GM23248 (cell line): ENCODE data around the gene KNSTRN.

Experiments
- EZH2 ChIP-seq: fragments of 200-600 bp; sonication (generic); IDR thresholded peaks from 2 replicates; pipeline ENCODE4 v1.6.1; 2018; ENCODE audit warnings: antibody characterized with exemption, mild to moderate bottlenecking; ENCODE audit not compliant: insufficient read depth, poor library complexity, severe bottlenecking
- EZH2phosphoT487 ChIP-seq: fragments of 200-600 bp; sonication (generic); IDR thresholded peaks from 2 replicates; pipeline ENCODE4 v1.6.1; 2018; ENCODE audit warnings: antibody characterized with exemption, moderate library complexity, mild to moderate bottlenecking, low read depth; ENCODE audit not compliant: insufficient read depth

GRCh38 chr15:40368719-40369473, 13.6 kb upstream of the KNSTRN start:
- TF ChIP-seq EZH2 (no peak), EZH2phosphoT487 (no peak)
